Mammary epithelial cell (primary cell): ENCODE results near the gene DHX16.

ENCODE experiments used
- EZH2 ChIP-seq: IDR thresholded peaks from 2 replicates; pipeline ENCODE4 v1.6.1; 2012; ENCODE audit warnings: low read length, inconsistent platforms, borderline replicate concordance
- TF ChIP-seq, protein P1 (sequence below), 2 donors: IDR thresholded peaks in 1 of 2; conservative IDR thresholded peaks in 1 of 2; 2 replicates each; pipeline ENCODE4 v1.5.1; 2011 to 2012; ENCODE audit warnings: inconsistent platforms in 2 of 2, low read length in 2 of 2, mild to moderate bottlenecking in 2 of 2, control low read depth in 1 of 2, low read depth in 1 of 2; ENCODE audit not compliant: insufficient read depth in 1 of 2; ENCODE audit errors: extremely low read depth in 1 of 2

DNA sequence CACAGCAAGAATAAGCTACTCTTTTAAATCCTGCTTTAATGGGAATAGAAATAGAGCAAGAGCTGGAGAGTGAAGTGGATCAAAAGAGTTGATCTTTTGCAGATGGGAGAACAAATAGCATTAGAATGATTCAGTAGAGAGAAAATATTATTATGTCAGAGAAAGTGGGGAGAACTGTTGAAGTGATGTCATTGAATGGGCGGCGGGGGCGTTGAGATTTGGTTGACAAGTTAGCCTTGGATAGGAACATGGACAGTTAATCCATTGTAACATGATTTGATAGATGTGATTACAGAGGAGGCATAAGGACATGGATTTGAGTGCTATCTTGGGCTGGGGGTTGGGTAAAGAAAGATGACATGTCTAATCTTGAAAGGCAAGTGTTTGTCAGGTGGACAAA, 37.0 kb downstream of the DHX16 start:
- TF ChIP-seq, protein P1, sequence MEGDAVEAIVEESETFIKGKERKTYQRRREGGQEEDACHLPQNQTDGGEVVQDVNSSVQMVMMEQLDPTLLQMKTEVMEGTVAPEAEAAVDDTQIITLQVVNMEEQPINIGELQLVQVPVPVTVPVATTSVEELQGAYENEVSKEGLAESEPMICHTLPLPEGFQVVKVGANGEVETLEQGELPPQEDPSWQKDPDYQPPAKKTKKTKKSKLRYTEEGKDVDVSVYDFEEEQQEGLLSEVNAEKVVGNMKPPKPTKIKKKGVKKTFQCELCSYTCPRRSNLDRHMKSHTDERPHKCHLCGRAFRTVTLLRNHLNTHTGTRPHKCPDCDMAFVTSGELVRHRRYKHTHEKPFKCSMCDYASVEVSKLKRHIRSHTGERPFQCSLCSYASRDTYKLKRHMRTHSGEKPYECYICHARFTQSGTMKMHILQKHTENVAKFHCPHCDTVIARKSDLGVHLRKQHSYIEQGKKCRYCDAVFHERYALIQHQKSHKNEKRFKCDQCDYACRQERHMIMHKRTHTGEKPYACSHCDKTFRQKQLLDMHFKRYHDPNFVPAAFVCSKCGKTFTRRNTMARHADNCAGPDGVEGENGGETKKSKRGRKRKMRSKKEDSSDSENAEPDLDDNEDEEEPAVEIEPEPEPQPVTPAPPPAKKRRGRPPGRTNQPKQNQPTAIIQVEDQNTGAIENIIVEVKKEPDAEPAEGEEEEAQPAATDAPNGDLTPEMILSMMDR (conservative IDR thresholded peaks at IDR 0.05 in 1 of 2, IDR thresholded peaks at IDR 0.05 in 1 of 2; ENCODE audit: extremely low read depth in 1 of 2, insufficient read depth in 1 of 2, low read depth in 1 of 2, low read length in 2 of 2) = no peak
- no peak for TF ChIP-seq EZH2
